Endothelial cell of umbilical vein (primary cell): Measurements from ENCODE around the gene GPATCH2. TPM values are rescaled to one million over a fixed set of nuclear protein-coding genes. Genes with fewer than 3 reads are reported as not detected.

ENCODE experiments used
- BruUV-seq: library from RNA; stranded (reverse); fragments of 400-500 nt; replicated peaks from 2 replicates; lab custom pipeline; 2021; lab: Mats Ljungman, UMichigan
- CTCF ChIA-PET: fragments of 300-600, 350-600 bp; sonication (Branson Sonifier 250); formaldehyde crosslinking; loops from one replicate; lab custom pipeline; 2021; ENCODE audit warnings: antibody characterized with exemption, inconsistent platforms; lab: Charles Lee
- POLR2A ChIA-PET: fragments of 300-600, 350-600 bp; sonication (Branson Sonifier 250); formaldehyde crosslinking; loops from one replicate; lab custom pipeline; 2021; ENCODE audit warnings: antibody characterized with exemption, inconsistent platforms; lab: Charles Lee
- DNase-seq: peaks from one replicate; pipeline ENCODE4 v3.0.0-alpha.2; 2011; ENCODE audit warnings: low read depth, low spot score
- FAIRE-seq: peaks from 2 replicates; lab custom pipeline; 2011; peaks lifted over from hg19 to GRCh38; lab: Jason Lieb, UNC
- H2AFZ ChIP-seq: 2 replicates; pipeline ENCODE4 v1.6.0; 2012; ENCODE audit warnings: low read depth, low read length, control low read depth, inconsistent platforms
- H3K27ac ChIP-seq: 2 replicates; pipeline ENCODE4 v1.5.1; 2011; ENCODE audit warnings: low read depth, mild to moderate bottlenecking, control low read depth, low read length, moderate library complexity; ENCODE audit not compliant: insufficient read depth
- H3K27me3 ChIP-seq, 2 experiments: 2 replicates each; pipeline versions ENCODE4 v1.6.0 to v1.6.1; 2011; ENCODE audit warnings: low read length in 2 of 2, mixed read lengths in 1 of 2; ENCODE audit not compliant: control insufficient read depth in 2 of 2, insufficient read depth in 2 of 2
- H3K36me3 ChIP-seq, 2 experiments: 2 replicates in 1 of 2; 3 replicates in 1 of 2; pipeline ENCODE4 v1.5.1; 2011; ENCODE audit warnings: low read length in 2 of 2, mild to moderate bottlenecking in 1 of 2, moderate library complexity in 1 of 2; ENCODE audit not compliant: control insufficient read depth in 2 of 2, insufficient read depth in 2 of 2; ENCODE audit errors: extremely low read depth in 1 of 2
- H3K4me1 ChIP-seq: 3 replicates; pipeline ENCODE4 v1.5.1; 2011; ENCODE audit warnings: mild to moderate bottlenecking, low read length; ENCODE audit not compliant: control insufficient read depth, insufficient read depth; ENCODE audit errors: extremely low read depth
- H3K4me2 ChIP-seq: 2 replicates; pipeline ENCODE4 v1.6.1; 2011; ENCODE audit warnings: low read length, control low read depth, mixed read lengths; ENCODE audit not compliant: insufficient read depth
- H3K4me3 ChIP-seq, 3 experiments: fragments of 200-600 bp in 1 of 3; sonication (generic), shearing (Covaris generic) in 1 of 3; replicated peaks in 1 of 3; 2 replicates each; pipeline ENCODE4 v1.5.1; 2011 to 2016; ENCODE audit warnings: control low read depth in 3 of 3, low read length in 3 of 3, mild to moderate bottlenecking in 2 of 3, inconsistent platforms in 1 of 3, low read depth in 1 of 3, moderate library complexity in 1 of 3; ENCODE audit not compliant: insufficient read depth in 1 of 3
- H3K79me2 ChIP-seq: 2 replicates; pipeline ENCODE4 v1.6.0; 2012; ENCODE audit warnings: low read length, inconsistent platforms; ENCODE audit not compliant: control insufficient read depth, insufficient read depth
- H3K9ac ChIP-seq: replicated peaks from 2 replicates; pipeline ENCODE3; 2011; ENCODE audit warnings: low read length, control low read depth; ENCODE audit not compliant: insufficient read depth; ENCODE audit errors: extremely low read depth
- H3K9me1 ChIP-seq: replicated peaks from 3 replicates; pipeline ENCODE4 v1.6.0; 2011; ENCODE audit warnings: mild to moderate bottlenecking, low read length; ENCODE audit not compliant: control insufficient read depth, insufficient read depth; ENCODE audit errors: extremely low read depth
- H3K9me3 ChIP-seq: replicated peaks from 2 replicates; pipeline ENCODE4 v1.5.1; 2012; ENCODE audit warnings: low read length, inconsistent platforms; ENCODE audit not compliant: control insufficient read depth, insufficient read depth
- H4K20me1 ChIP-seq: replicated peaks from 2 replicates; pipeline ENCODE3; 2011; ENCODE audit warnings: mild to moderate bottlenecking, low read length; ENCODE audit not compliant: control insufficient read depth, insufficient read depth; ENCODE audit errors: extremely low read depth
- EZH2 ChIP-seq: IDR thresholded peaks from 2 replicates; pipeline ENCODE4 v1.6.1; 2012; ENCODE audit warnings: borderline replicate concordance, low read depth, mild to moderate bottlenecking, moderate library complexity, low read length, inconsistent platforms; ENCODE audit not compliant: severe bottlenecking
- FOS ChIP-seq: IDR thresholded peaks from 2 replicates; pipeline ENCODE4 v1.6.1; 2011; ENCODE audit warnings: mild to moderate bottlenecking, low read length, moderate library complexity, borderline replicate concordance; ENCODE audit not compliant: insufficient read depth
- GATA2 ChIP-seq: IDR thresholded peaks from 2 replicates; pipeline ENCODE4 v1.7.0; 2011; ENCODE audit warnings: low read depth, mild to moderate bottlenecking, moderate library complexity, mixed read lengths, low read length; ENCODE audit not compliant: insufficient read length, insufficient read depth
- MYC ChIP-seq: IDR thresholded peaks from one replicate; pipeline ENCODE4 v1.6.1; 2011; ENCODE audit warnings: mild to moderate bottlenecking, low read depth, low read length
- dilution Hi-C: fragments of 300-500 bp; cut with MboI; formaldehyde crosslinking; loops from one replicate; pipeline ENCODE4 v1.15.0; 2019; ENCODE audit warnings: low sequenced_read_pairs; ENCODE audit not compliant: extremely low pct_ligation_motif_present
- intact Hi-C: fragments of 100-400 bp; cut with micrococcal nuclease; formaldehyde crosslinking; loops from one replicate; pipeline ENCODE4 v1.10.0; 2022
- polyA plus RNA-seq, 4 experiments: library from polyadenylated mRNA; depleted of rRNA in 3 of 4; stranded (reverse) in 3 of 4; unstranded in 1 of 4; fragments of >200 nt; gene quantifications; 2 replicates each; pipeline versions ENCODE4 v1.2.1 to v1.2.3, GENCODE V29; 2011 to 2012; ENCODE audit warnings: missing spikeins in 1 of 4
- total RNA-seq: library from RNA; stranded (reverse); gene quantifications from 2 replicates; pipeline ENCODE4 v1.2.3, GENCODE V29; 2021
- TF ChIP-seq, protein P1 (sequence below): IDR thresholded peaks from 2 replicates; pipeline ENCODE4 v1.6.1; 2011; ENCODE audit not compliant: insufficient read depth, insufficient read length

Gene GPATCH2
- total and polyA plus RNA-seq, 2 donors (not counting 3 experiments of a cell fraction or from before 2014, with no cell fraction given) = 3.3 to 15.6 TPM

DNA sequence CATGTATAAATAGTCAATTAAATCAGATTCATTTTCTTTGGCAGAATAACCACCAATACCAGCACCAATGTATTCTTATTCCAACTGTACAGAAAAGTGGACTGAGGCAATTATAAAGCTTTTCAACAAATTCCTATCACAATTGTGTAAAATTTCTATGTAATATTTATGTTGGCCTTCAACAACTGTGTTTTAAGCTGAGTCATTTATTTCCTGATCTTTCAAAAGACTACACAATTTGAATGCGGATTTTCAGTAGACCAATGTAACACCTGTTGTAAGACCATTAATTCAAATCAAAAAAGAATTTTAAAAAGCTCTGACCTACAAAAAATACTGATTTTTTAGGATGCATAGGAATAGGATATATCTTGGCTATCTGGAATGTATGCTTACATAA is 25.5 kb downstream of the GPATCH2 start:
- dilution Hi-C loops = no loop called here
- CTCF ChIA-PET = interaction anchor here (1.1 to 2.1 kb wide), 5 partner anchors 9 to 25 kb away, joined by 3 to 6 read pairs (median 6); partner anchors contain the start of genes GPATCH2 and SPATA17
- Histone ChIP-seq H3K4me1 (peaks cover 7% of the 10 kb centered on the region), H4K20me1 (no peaks in the 10 kb centered on the region), H3K9me3 (no peaks in the 10 kb centered on the region), H3K79me2 (no peaks in the 10 kb centered on the region), H3K36me3 (peaks cover 0 to 2% of the 10 kb centered on the region in 2 experiments), H3K27me3 (no peaks in the 10 kb centered on the region), H3K4me3 (no peak overlapping the region), H2AFZ (no peak overlapping the region), H3K9ac (no peak overlapping the region), H3K9me1 (no peaks in the 10 kb centered on the region), H3K27ac (no peak overlapping the region), H3K4me2 (no peak overlapping the region)
- intact Hi-C loops = no loop called here
- TF ChIP-seq, protein P1, sequence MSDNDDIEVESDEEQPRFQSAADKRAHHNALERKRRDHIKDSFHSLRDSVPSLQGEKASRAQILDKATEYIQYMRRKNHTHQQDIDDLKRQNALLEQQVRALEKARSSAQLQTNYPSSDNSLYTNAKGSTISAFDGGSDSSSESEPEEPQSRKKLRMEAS = no peak
- TF ChIP-seq MYC (no peak), GATA2 (no peak), EZH2 (no peak), FOS (no peak)
- POLR2A ChIA-PET = no interaction called here
- peak; percentile 52 for DNase-seq
- FAIRE-seq = peak; percentile 43
- BruUV-seq = no TSS peak

DNA sequence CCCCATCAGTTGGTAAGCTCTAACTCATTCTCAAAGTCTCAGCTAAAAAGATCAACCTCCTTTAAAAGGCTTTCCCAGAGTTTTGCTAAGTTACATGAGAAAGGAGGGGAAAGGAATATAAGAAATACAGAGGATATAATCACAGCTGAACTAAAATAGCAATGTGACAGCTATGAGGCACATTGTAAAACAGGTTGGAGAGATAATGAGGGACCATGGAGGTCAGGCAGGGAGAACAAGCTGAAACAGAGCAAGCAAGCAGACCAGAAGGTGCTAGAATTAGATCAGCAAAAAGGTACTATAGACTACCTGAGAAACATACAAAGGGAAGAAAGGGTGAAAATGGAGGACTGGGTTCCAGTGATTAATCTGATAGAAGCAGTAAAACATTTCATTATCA is 28.5 kb downstream of the GPATCH2 start:
- H3K36me3 ChIP-seq = no peaks in the 10 kb centered on the region
- TF ChIP-seq MYC = no peak
- no peak for TF ChIP-seq FOS
- FAIRE-seq (no peak), DNase-seq (no peak)
- H3K4me2 ChIP-seq = no peak overlapping the region
- H3K9me1 ChIP-seq = no peaks in the 10 kb centered on the region
- ChIA-PET CTCF (no interaction called here), POLR2A (no interaction called here)
- no peaks in the 10 kb centered on the region for H3K9me3 ChIP-seq
- no peaks in the 10 kb centered on the region for H3K27me3 ChIP-seq
- no peak overlapping the region for H3K27ac ChIP-seq
- peaks cover 7% of the 10 kb centered on the region for H3K4me1 ChIP-seq
- no peak overlapping the region for H3K9ac ChIP-seq
- no peaks in the 10 kb centered on the region for H3K79me2 ChIP-seq
- no peak overlapping the region for H2AFZ ChIP-seq
- H4K20me1 ChIP-seq = no peaks in the 10 kb centered on the region
- intact Hi-C loops (no loop called here), dilution Hi-C loops (no loop called here)
- no TSS peak for BruUV-seq
- no peak overlapping the region for H3K4me3 ChIP-seq
